HepG2 (cell line): ENCODE measurements around the gene CENPO. TPM values are rescaled to one million over a fixed set of nuclear protein-coding genes. Genes with fewer than 3 reads are reported as not detected.
A peak's percentile ranks its signal among the peaks of the same experiment; 100 is the strongest.

Source experiments
- ASH2L ChIP-seq: fragments of 300-600, 200-600 bp; sonication (generic); IDR thresholded peaks from 2 replicates; pipeline ENCODE4 v1.7.0; 2017; ENCODE audit warnings: low read depth, mild to moderate bottlenecking, moderate library complexity, mixed read lengths, low read length; ENCODE audit not compliant: insufficient read length
- BCL6 ChIP-seq: IDR thresholded peaks from 2 replicates; pipeline ENCODE4 v1.6.1; 2016; ENCODE audit warnings: missing genetic modification reagents, missing compliant biosample characterization
- CBX2 ChIP-seq, 2 experiments: fragments of 200-600 bp in 1 of 2; sonication (generic); formaldehyde crosslinking in 1 of 2; IDR thresholded peaks; 2 replicates each; pipeline versions ENCODE4 v1.7.0 to v1.8.1; 2018 to 2022; ENCODE audit warnings: low read depth in 2 of 2, low read length in 1 of 2, mild to moderate bottlenecking in 1 of 2, missing genetic modification reagents in 1 of 2
- CEBPB ChIP-seq: IDR thresholded peaks from 2 replicates; pipeline ENCODE4 v1.6.1; 2011; ENCODE audit warnings: low read depth, low read length, improper control_type of control experiment, borderline replicate concordance
- CREB1 ChIP-seq, 2 experiments: fragments of 450-650 bp in 1 of 2; IDR thresholded peaks; 2 replicates each; pipeline ENCODE4 v1.6.1; 2016 to 2017; ENCODE audit warnings: control low read depth in 1 of 2, mild to moderate bottlenecking in 1 of 2, missing compliant biosample characterization in 1 of 2, missing genetic modification characterization in 1 of 2
- DNMT3B ChIP-seq: conservative IDR thresholded peaks from 2 replicates; pipeline ENCODE4 v1.6.1; 2016; ENCODE audit warnings: missing biosample characterization, control low read depth
- GTF2F1 ChIP-seq: fragments of 150-350 bp; IDR thresholded peaks from 2 replicates; pipeline ENCODE4 v1.6.1; 2014; ENCODE audit warnings: low read length
- GZF1 ChIP-seq: sonication (generic); formaldehyde crosslinking; IDR thresholded peaks from 2 replicates; pipeline ENCODE4 v1.5.1; 2020; ENCODE audit warnings: mild to moderate bottlenecking, missing genetic modification reagents
- PCBP1 ChIP-seq: fragments of 200-400 bp; formaldehyde crosslinking; IDR thresholded peaks from 2 replicates; pipeline ENCODE4 v1.6.1; 2017; ENCODE audit warnings: mild to moderate bottlenecking, low read depth, low read length, borderline replicate concordance
- POGZ ChIP-seq: sonication (generic); formaldehyde crosslinking; IDR thresholded peaks from 2 replicates; pipeline ENCODE4 v1.4.0; 2020; ENCODE audit warnings: mild to moderate bottlenecking, missing genetic modification reagents
- SMAD9 ChIP-seq: sonication (generic); formaldehyde crosslinking; IDR thresholded peaks from 2 replicates; pipeline ENCODE4 v1.5.1; 2020; ENCODE audit warnings: mild to moderate bottlenecking, missing genetic modification reagents
- TEAD3 ChIP-seq: optimal IDR thresholded peaks from 2 replicates; pipeline ENCODE3; 2016; ENCODE audit warnings: borderline replicate concordance
- ZNF17 ChIP-seq: sonication (generic); formaldehyde crosslinking; IDR thresholded peaks from 2 replicates; pipeline ENCODE4 v1.5.0; 2020; ENCODE audit warnings: mild to moderate bottlenecking, missing genetic modification reagents
- ZNF317 ChIP-seq: sonication (generic); formaldehyde crosslinking; IDR thresholded peaks from 2 replicates; pipeline ENCODE4 v1.5.0; 2020; ENCODE audit warnings: mild to moderate bottlenecking, missing genetic modification reagents
- ZNF484 ChIP-seq: sonication (generic); formaldehyde crosslinking; IDR thresholded peaks from 2 replicates; pipeline ENCODE4 v1.5.1; 2020; ENCODE audit warnings: mild to moderate bottlenecking, low read depth, missing genetic modification reagents, borderline replicate concordance
- ZNF562 ChIP-seq: sonication (generic); formaldehyde crosslinking; IDR thresholded peaks from 2 replicates; pipeline ENCODE4 v1.8.0; 2022; ENCODE audit warnings: missing genetic modification reagents, borderline replicate concordance
- ZNF564 ChIP-seq: sonication (generic); formaldehyde crosslinking; IDR thresholded peaks from 2 replicates; pipeline ENCODE4 v1.8.1; 2023; ENCODE audit warnings: mild to moderate bottlenecking, missing genetic modification reagents
- ZNF737 ChIP-seq: sonication (generic); formaldehyde crosslinking; IDR thresholded peaks from 2 replicates; pipeline ENCODE4 v1.5.0; 2020; ENCODE audit warnings: missing genetic modification reagents, mild to moderate bottlenecking, borderline replicate concordance
- ZSCAN12 ChIP-seq: sonication (generic); formaldehyde crosslinking; IDR thresholded peaks from 2 replicates; pipeline ENCODE4 v1.9.0; 2021; ENCODE audit warnings: mild to moderate bottlenecking, missing genetic modification reagents
- polyA plus RNA-seq, 8 experiments: library from polyadenylated mRNA; depleted of rRNA in 3 of 8; stranded (reverse) in 7 of 8; unstranded in 1 of 8; fragments of >200 nt; fragmentation: Illumina TruSeq in 4 of 8; extraction: Trizol in 4 of 8; gene quantifications; 2 replicates each; pipeline versions ENCODE4 v1.2.1 to v1.2.3, GENCODE V29; 2011 to 2016; ENCODE audit warnings: low read depth in 4 of 8, missing spikeins in 1 of 8, mixed read lengths in 1 of 8; ENCODE audit not compliant: insufficient read depth in 1 of 8
- total RNA-seq, 5 experiments: library from RNA; depleted of rRNA; stranded (reverse); fragments of >200 nt; fragmentation: Illumina TruSeq; extraction: Trizol; gene quantifications; 2 replicates each; pipeline ENCODE4 v1.2.3, GENCODE V29; 2016; ENCODE audit warnings: low read depth in 1 of 5
- TF ChIP-seq, protein P1 (sequence below): IDR thresholded peaks from 2 replicates; pipeline ENCODE4 v1.4.0; 2020; ENCODE audit warnings: mild to moderate bottlenecking, missing genetic modification reagents
- TF ChIP-seq, protein P2 (sequence below): IDR thresholded peaks from 2 replicates; pipeline ENCODE4 v1.6.1; 2016; ENCODE audit warnings: low read depth, control low read depth
- TF ChIP-seq, protein P3 (sequence below): sonication (generic); formaldehyde crosslinking; IDR thresholded peaks from 2 replicates; pipeline ENCODE4 v1.4.0; 2020; ENCODE audit warnings: missing genetic modification reagents
- TF ChIP-seq, protein P4 (sequence below), 2 experiments: fragments of 450-650 bp in 1 of 2; sonication (generic) in 1 of 2; formaldehyde crosslinking; IDR thresholded peaks; 2 replicates each; pipeline versions ENCODE4 v1.5.0 to v1.8.0; 2020 to 2022; ENCODE audit warnings: mild to moderate bottlenecking in 1 of 2, missing genetic modification reagents in 1 of 2

CENPO gene
- total and polyA plus RNA-seq, 2 of the 13 experiments (the other 11 are each of a cell fraction or from before 2014, with no cell fraction given), result 19.7 to 35.5 TPM

DNA sequence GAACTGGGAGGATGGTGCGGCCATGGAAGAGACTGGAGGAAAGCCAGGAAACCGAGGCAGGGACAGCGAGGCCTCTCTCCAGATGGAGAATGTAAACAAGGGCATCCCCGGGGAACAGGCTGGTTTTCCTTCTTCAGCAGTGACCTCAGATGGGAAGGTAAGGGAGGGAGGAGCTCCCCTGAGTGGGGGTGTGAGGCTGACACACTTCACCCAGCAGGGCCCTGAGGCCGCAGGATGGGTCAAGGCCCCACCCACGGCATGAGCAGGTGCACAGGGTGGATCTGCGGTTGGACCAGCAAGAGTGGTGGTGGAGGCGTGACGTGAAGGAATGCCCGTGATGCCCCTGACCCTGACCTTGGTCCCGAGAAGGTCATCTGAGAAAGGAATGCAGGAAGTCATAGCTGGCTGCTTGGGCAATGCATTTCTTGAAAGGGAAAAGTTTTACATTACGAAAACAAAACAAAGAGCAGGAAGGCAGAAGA, 78.7 kb downstream of the CENPO start (continued):
- TF ChIP-seq, protein P1, sequence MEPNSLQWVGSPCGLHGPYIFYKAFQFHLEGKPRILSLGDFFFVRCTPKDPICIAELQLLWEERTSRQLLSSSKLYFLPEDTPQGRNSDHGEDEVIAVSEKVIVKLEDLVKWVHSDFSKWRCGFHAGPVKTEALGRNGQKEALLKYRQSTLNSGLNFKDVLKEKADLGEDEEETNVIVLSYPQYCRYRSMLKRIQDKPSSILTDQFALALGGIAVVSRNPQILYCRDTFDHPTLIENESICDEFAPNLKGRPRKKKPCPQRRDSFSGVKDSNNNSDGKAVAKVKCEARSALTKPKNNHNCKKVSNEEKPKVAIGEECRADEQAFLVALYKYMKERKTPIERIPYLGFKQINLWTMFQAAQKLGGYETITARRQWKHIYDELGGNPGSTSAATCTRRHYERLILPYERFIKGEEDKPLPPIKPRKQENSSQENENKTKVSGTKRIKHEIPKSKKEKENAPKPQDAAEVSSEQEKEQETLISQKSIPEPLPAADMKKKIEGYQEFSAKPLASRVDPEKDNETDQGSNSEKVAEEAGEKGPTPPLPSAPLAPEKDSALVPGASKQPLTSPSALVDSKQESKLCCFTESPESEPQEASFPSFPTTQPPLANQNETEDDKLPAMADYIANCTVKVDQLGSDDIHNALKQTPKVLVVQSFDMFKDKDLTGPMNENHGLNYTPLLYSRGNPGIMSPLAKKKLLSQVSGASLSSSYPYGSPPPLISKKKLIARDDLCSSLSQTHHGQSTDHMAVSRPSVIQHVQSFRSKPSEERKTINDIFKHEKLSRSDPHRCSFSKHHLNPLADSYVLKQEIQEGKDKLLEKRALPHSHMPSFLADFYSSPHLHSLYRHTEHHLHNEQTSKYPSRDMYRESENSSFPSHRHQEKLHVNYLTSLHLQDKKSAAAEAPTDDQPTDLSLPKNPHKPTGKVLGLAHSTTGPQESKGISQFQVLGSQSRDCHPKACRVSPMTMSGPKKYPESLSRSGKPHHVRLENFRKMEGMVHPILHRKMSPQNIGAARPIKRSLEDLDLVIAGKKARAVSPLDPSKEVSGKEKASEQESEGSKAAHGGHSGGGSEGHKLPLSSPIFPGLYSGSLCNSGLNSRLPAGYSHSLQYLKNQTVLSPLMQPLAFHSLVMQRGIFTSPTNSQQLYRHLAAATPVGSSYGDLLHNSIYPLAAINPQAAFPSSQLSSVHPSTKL (CRISPR knock-in tag), result 0 out of 2 replicates have a peak, but pooled peaks have one; percentile 16
- TF ChIP-seq ZNF17 (CRISPR knock-in tag) (no peak), GTF2F1 (no peak), ZNF564 (CRISPR knock-in tag) (no peak), PCBP1 (no peak), CREB1 (IDR thresholded peaks at IDR 0.05) (peak; percentile 65), CREB1 (CRISPR knock-in tag; IDR thresholded peaks at IDR 0.05) (no peak), BCL6 (CRISPR knock-in tag) (peak; percentile 43; the same call in 1 of the 2 replicates), ZNF562 (CRISPR knock-in tag) (no peak), ZSCAN12 (CRISPR knock-in tag) (no peak), SMAD9 (CRISPR knock-in tag) (no peak), CBX2 (IDR thresholded peaks at IDR 0.05; ENCODE audit: low read depth, low read length) (no peak), CBX2 (CRISPR knock-in tag; IDR thresholded peaks at IDR 0.05; ENCODE audit: low read depth) (no peak), DNMT3B (no peak), ZNF484 (no peak), CEBPB (0 out of 2 replicates have a peak, but pooled peaks have one; percentile 6), ZNF317 (CRISPR knock-in tag) (no peak), GZF1 (CRISPR knock-in tag) (no peak), ASH2L (no peak), ZNF737 (no peak), TEAD3 (peak; percentile 58), POGZ (no peak)
- TF ChIP-seq, protein P2, sequence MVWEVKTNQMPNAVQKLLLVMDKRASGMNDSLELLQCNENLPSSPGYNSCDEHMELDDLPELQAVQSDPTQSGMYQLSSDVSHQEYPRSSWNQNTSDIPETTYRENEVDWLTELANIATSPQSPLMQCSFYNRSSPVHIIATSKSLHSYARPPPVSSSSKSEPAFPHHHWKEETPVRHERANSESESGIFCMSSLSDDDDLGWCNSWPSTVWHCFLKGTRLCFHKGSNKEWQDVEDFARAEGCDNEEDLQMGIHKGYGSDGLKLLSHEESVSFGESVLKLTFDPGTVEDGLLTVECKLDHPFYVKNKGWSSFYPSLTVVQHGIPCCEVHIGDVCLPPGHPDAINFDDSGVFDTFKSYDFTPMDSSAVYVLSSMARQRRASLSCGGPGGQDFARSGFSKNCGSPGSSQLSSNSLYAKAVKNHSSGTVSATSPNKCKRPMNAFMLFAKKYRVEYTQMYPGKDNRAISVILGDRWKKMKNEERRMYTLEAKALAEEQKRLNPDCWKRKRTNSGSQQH (CRISPR knock-in tag), result no peak
- TF ChIP-seq, protein P3, sequence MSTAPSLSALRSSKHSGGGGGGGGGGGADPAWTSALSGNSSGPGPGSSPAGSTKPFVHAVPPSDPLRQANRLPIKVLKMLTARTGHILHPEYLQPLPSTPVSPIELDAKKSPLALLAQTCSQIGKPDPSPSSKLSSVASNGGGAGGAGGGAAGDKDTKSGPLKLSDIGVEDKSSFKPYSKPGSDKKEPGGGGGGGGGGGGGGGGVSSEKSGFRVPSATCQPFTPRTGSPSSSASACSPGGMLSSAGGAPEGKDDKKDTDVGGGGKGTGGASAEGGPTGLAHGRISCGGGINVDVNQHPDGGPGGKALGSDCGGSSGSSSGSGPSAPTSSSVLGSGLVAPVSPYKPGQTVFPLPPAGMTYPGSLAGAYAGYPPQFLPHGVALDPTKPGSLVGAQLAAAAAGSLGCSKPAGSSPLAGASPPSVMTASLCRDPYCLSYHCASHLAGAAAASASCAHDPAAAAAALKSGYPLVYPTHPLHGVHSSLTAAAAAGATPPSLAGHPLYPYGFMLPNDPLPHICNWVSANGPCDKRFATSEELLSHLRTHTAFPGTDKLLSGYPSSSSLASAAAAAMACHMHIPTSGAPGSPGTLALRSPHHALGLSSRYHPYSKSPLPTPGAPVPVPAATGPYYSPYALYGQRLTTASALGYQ, result no peak
- TF ChIP-seq, protein P4, sequence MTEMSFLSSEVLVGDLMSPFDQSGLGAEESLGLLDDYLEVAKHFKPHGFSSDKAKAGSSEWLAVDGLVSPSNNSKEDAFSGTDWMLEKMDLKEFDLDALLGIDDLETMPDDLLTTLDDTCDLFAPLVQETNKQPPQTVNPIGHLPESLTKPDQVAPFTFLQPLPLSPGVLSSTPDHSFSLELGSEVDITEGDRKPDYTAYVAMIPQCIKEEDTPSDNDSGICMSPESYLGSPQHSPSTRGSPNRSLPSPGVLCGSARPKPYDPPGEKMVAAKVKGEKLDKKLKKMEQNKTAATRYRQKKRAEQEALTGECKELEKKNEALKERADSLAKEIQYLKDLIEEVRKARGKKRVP (CRISPR knock-in tag; IDR thresholded peaks at IDR 0.05), result no peak
